Memory B cell (primary cell): Measurements from ENCODE around the gene ZNF845.
"Not testable (repeated sequence)": the region's sequence is repeated elsewhere in the genome, so short reads cannot be mapped to it uniquely, and the experiment has no call there.

ENCODE experiments used
- ATAC-seq: fragments of 150-1000 bp; cut with Tn5 transposase; 2 replicates; pipeline ENCODE4 v1.10.0; 2021; ENCODE audit warnings: low read depth, mild to moderate bottlenecking, moderate library complexity
- DNase-seq, 2 donors: peaks; one replicate each; pipeline ENCODE4 v3.0.0; 2022; ENCODE audit warnings: low spot score in 2 of 2
- H3K27ac Mint-ChIP-seq: one replicate; pipeline ENCODE4 v1.8.0; 2022; ENCODE audit warnings: mild to moderate bottlenecking, moderate library complexity, mixed read lengths
- H3K27me3 Mint-ChIP-seq: one replicate; pipeline ENCODE4 v1.8.0; 2022; ENCODE audit warnings: mixed read lengths
- H3K36me3 Mint-ChIP-seq: one replicate; pipeline ENCODE4 v1.8.0; 2022; ENCODE audit warnings: mild to moderate bottlenecking, mixed read lengths
- H3K4me1 Mint-ChIP-seq: one replicate; pipeline ENCODE4 v1.8.0; 2022; ENCODE audit warnings: mixed read lengths
- H3K4me3 Mint-ChIP-seq: one replicate; pipeline ENCODE4 v1.8.0; 2022; ENCODE audit warnings: mild to moderate bottlenecking, moderate library complexity, mixed read lengths
- H3K9me3 Mint-ChIP-seq: one replicate; pipeline ENCODE4 v1.8.0; 2022; ENCODE audit warnings: mixed read lengths

Gene ZNF845

GRCh38 chr19:53394974-53395839, 61.7 kb downstream of the ZNF845 start, which contains the start of gene ZNF765:
ZNF765 (plus strand) TSS chr19:53395149; CDS start chr19:53398016, 2,867 bp downstream.
- Mint-ChIP-seq H3K27me3 (no peaks in the 10 kb centered on the region), H3K4me3 (peak within 1 kb of the TSS; percentile 88), H3K9me3 (peaks cover 3% of the 10 kb centered on the region), H3K27ac (peak within 1 kb of the TSS; percentile 92), H3K4me1 (peaks cover 7% of the 10 kb centered on the region), H3K36me3 (peaks cover 14% of the 10 kb centered on the region)
- peak; percentile 98 for DNase-seq
- peak; percentile 99 for ATAC-seq

DNA sequence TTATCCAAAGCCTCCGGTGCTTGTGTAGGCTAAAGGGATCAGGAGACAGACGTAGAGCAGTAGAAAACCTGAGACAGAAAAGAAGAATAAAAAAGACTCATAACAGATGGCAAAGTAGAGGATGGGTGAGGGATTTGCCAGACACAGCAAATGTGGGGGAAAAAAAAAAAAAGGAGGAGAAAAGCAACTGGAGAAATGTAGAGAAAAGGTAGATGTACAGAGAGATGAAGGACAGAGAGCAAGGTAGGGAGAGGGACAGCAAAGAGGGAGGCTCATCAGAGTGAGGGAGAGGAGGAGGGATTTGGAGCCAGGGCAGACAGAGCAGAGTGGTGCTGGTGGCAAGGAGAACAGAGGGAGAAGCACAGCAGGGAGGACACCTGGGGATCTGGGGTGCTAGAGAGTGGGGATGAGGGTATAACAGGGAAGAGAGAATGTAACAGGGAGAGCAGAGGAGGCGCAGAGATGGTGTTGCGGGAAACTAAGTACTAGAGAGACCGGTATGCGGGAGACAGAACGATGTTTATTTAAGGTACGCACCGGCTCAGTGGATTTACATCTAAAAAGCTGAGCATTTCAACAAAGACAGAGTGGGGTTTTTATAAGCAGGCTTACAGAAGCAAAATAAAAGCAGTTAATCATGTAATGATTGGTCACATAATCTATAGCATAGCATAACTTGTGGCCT, 62.4 kb downstream of the ZNF845 start:
- Mint-ChIP-seq H3K4me3 (peak overlapping the region; percentile 88), H3K36me3 (peaks cover 21% of the 10 kb centered on the region), H3K27ac (peak overlapping the region; percentile 92)
- H3K9me3 Mint-ChIP-seq, H3K4me1 Mint-ChIP-seq, ATAC-seq, DNase-seq, H3K27me3 Mint-ChIP-seq: not testable (repeated sequence)

DNA sequence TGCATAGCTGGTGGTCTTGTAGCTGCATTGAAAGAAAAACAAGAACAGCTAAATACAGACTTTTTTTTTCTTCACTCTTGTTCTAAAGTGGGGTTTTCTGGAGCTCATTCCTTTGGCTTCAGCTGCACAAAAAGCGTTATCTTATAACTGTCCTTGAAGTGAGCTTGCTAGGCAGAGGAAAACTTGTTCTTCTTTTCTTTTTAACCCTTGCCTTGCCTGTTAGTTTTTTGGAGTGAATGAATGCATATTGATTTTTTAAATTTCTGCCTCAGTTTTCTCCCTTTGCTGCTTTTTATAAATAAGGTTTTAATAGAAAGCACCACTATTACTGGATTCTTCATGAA, 62.9 kb downstream of the ZNF845 start:
- Mint-ChIP-seq H3K36me3 (peaks cover 24% of the 10 kb centered on the region), H3K27me3 (no peaks in the 10 kb centered on the region), H3K9me3 (peaks cover 6% of the 10 kb centered on the region), H3K27ac (peak overlapping the region; percentile 92), H3K4me1 (peaks cover 7% of the 10 kb centered on the region), H3K4me3 (peak overlapping the region; percentile 88)
- DNase-seq: no peak
- ATAC-seq: no peak

DNA sequence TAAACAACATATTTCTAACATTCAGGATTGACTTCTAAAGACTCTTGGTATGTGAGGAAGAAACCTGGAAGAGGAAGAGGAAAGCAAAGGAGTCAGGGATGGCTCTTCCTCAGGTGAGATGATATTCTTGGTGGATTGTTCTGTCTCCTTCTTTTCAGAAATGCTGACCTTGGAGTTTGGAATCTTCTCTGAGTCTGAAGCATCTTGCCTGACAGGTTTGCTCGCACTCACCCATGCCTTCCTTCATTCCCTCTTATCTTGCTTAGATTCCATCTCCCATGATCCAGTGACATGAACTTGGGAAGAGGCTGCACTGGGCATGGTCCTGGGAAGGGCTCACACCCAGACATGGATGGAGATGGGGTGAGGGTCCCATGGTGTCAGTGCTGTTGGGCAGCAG, 64.4 kb downstream of the ZNF845 start:
- not testable (repeated sequence) for DNase-seq, H3K4me3 Mint-ChIP-seq, ATAC-seq, H3K27ac Mint-ChIP-seq, H3K27me3 Mint-ChIP-seq, H3K4me1 Mint-ChIP-seq, H3K9me3 Mint-ChIP-seq
- peaks cover 36% of the 10 kb centered on the region for H3K36me3 Mint-ChIP-seq
